Pancreas (tissue), 10 donors: ENCODE results near the gene VASH2. TPM values are rescaled to one million over a fixed set of nuclear protein-coding genes. Genes with fewer than 3 reads are reported as not detected.

Experiments
- ATAC-seq, 4 donors: fragments of 200-7000 bp; cut with Tn5 transposase; one replicate each; pipeline versions ENCODE4 v1.8.0 to v1.9.1; 2020; ENCODE audit warnings: mild to moderate bottlenecking in 4 of 4, moderate library complexity in 4 of 4
- DNase-seq, 6 donors: peaks; one replicate each; pipeline ENCODE4 v3.0.0-alpha.2; 2020
- FAIRE-seq: peaks from 2 replicates; lab custom pipeline; 2012; peaks lifted over from hg19 to GRCh38; lab: Jason Lieb, UNC
- H3K27ac ChIP-seq, 4 donors: fragments of 200-600 bp; sonication (generic); 1 replicate in 3 of 4; 2 replicates in 1 of 4; pipeline versions ENCODE4 v1.5.0 to v1.8.0; 2020
- H3K27me3 ChIP-seq, 4 donors: fragments of 200-600 bp; one replicate each; pipeline ENCODE4 v1.8.0; 2021
- H3K36me3 ChIP-seq, 3 donors: fragments of 200-600 bp; sonication (generic) in 1 of 3; one replicate each; pipeline versions ENCODE4 v1.5.0 to v1.8.0; 2020 to 2021
- H3K4me1 ChIP-seq, 3 donors: fragments of 200-600 bp; one replicate each; pipeline ENCODE4 v1.8.0; 2021
- H3K4me3 ChIP-seq, 4 donors: fragments of 200-600 bp; sonication (generic) in 2 of 4; one replicate each; pipeline versions ENCODE4 v1.5.0 to v1.8.0; 2020 to 2021
- H3K9me3 ChIP-seq, 4 donors: fragments of 200-600 bp; one replicate each; pipeline ENCODE4 v1.8.0; 2021
- CTCF ChIP-seq, 4 donors: fragments of 200-600 bp; sonication (generic) in 3 of 4; IDR thresholded peaks; one replicate each; pipeline versions ENCODE4 v1.5.0 to v1.8.0; 2021; ENCODE audit warnings: antibody characterized with exemption in 4 of 4
- WGBS, 2 donors: extraction: QIAGEN DNeasy Blood & Tissue Kit; methylation state at CpG; one replicate each; pipeline ENCODE4 v1.1.7; 2013; 5-methylcytosine and 5-hydroxymethylcytosine counted together
- intact Hi-C, 3 donors: fragments of 100-400 bp; cut with DNase I; formaldehyde crosslinking; loops; one replicate each; pipeline versions ENCODE4 v1.11.1 to v1.14.2; 2022
- polyA plus RNA-seq, 2 donors: library from polyadenylated mRNA; stranded (reverse); fragments of 200-250 nt; gene quantifications; one replicate each; pipeline ENCODE4 v1.2.3, GENCODE V29; 2013
- total RNA-seq, 6 donors: library from RNA; stranded (reverse); fragmentation: NEBNext Ultra II Directional in 4 of 6; extraction: Animal tissue kit (Norgen Biotek cat#: 25700) in 4 of 6; gene quantifications; one replicate each; pipeline versions ENCODE4 v1.2.1 to v1.2.4, GENCODE V29; 2021 to 2023
- donor health status: healthy with polysubstance abuse.
- donor health status: DM: no; HTN: no; CAD: no; lungs with moderate emphysema.
- donor health status: DM: no; HTN: no; CAD: no.
- donor health status: control.
- donor health status: control.
- donor health status: Bipolar disorder and iron deficiency.
- donor health status: DM: yes; HTN: yes; CAD: no.
- donor health status: DM: no; HTN: no; CAD: no.
- donor health status: DM: no; HTN: no; CAD: no.
- donor health status: DM: yes; HTN: yes; CAD: no.

The VASH2 gene
- total and polyA plus RNA-seq, 8 donors, result 0.15 to 1.9 (median 0.52) TPM; not detected in 1

- H3K4me1 ChIP-seq, result peaks cover 0 to 11% (median 3%) of the 10 kb centered on the region in 3 donors
- 22 to 24% methylated on average over 11 of the region's 11 CpGs for WGBS, 2 donors
- H3K36me3 ChIP-seq, result no peaks in the 10 kb centered on the region
- H3K4me3 ChIP-seq, result no peak overlapping the region
- no peak for TF ChIP-seq CTCF (IDR thresholded peaks at IDR 0.05)
- H3K27ac ChIP-seq, result peak overlapping the region in 1 of 4 donors; percentile 12
- intact Hi-C loops, result no loop called here
- H3K27me3 ChIP-seq, result no peaks in the 10 kb centered on the region
- no peaks in the 10 kb centered on the region for H3K9me3 ChIP-seq
- FAIRE-seq, result no peak
- peak in 5 of 6 donors; percentile 36 to 63 (median 54) for DNase-seq
- peak; percentile 73 to 88 (median 80) for ATAC-seq
These were observed 30.7 kb downstream of the VASH2 start for GRCh38 chr1:212981025-212981495.

- no peak overlapping the region for H3K4me3 ChIP-seq
- ATAC-seq (peak; percentile 45 to 73 (median 62)), DNase-seq (peak in 1 of 6 donors; percentile 16), FAIRE-seq (no peak)
- intact Hi-C loops, result no loop called here
- 48 to 53% methylated on average over 13 of the region's 13 CpGs for WGBS, 2 donors
- H3K9me3 ChIP-seq, result no peaks in the 10 kb centered on the region
- H3K4me1 ChIP-seq, result peaks cover 0 to 11% (median 3%) of the 10 kb centered on the region in 3 donors
- H3K36me3 ChIP-seq, result no peaks in the 10 kb centered on the region
- TF ChIP-seq CTCF (IDR thresholded peaks at IDR 0.05), result no peak
- peak overlapping the region in 1 of 4 donors; percentile 12 for H3K27ac ChIP-seq
- H3K27me3 ChIP-seq, result no peaks in the 10 kb centered on the region
These were observed 31.4 kb downstream of the VASH2 start for GRCh38 chr1:212981571-212982328.

GRCh38 chr1:212982430-212983152 is 32.2 kb downstream of the VASH2 start:
- 54 to 56% methylated on average over 6 of the region's 6 CpGs for WGBS, 2 donors
- intact Hi-C loops, result no loop called here
- peak; percentile 51 to 83 (median 66) for ATAC-seq

GRCh38 chr1:212983482-212983881 is 33.1 kb downstream of the VASH2 start:
- no peaks in the 10 kb centered on the region for H3K9me3 ChIP-seq
- no peak for TF ChIP-seq CTCF (IDR thresholded peaks at IDR 0.05)
- H3K4me1 ChIP-seq, result peaks cover 0 to 11% (median 3%) of the 10 kb centered on the region in 3 donors
- no peaks in the 10 kb centered on the region for H3K36me3 ChIP-seq
- no peaks in the 10 kb centered on the region for H3K27me3 ChIP-seq
- no peak for FAIRE-seq
- no peak for ATAC-seq
- DNase-seq, result no peak
- WGBS, 2 donors, result 83 to 91% methylated on average over 3 of the region's 3 CpGs
- intact Hi-C loops, result no loop called here
- H3K27ac ChIP-seq, result no peak overlapping the region
- no peak overlapping the region for H3K4me3 ChIP-seq

More at GRCh38 chr1:212982430-212983152, 32.2 kb downstream of the VASH2 start:
- no peaks in the 10 kb centered on the region for H3K27me3 ChIP-seq
- no peak for TF ChIP-seq CTCF (IDR thresholded peaks at IDR 0.05)
- H3K36me3 ChIP-seq, result no peaks in the 10 kb centered on the region
- no peaks in the 10 kb centered on the region for H3K9me3 ChIP-seq
- H3K27ac ChIP-seq, result no peak overlapping the region
- no peak overlapping the region for H3K4me3 ChIP-seq
- H3K4me1 ChIP-seq, result peaks cover 0 to 11% (median 3%) of the 10 kb centered on the region in 3 donors
- DNase-seq (peak in 3 of 6 donors; percentile 11 to 28 (median 24)), FAIRE-seq (no peak)
